Neuronal stem cell (in vitro differentiated cells): Measurements from ENCODE around the gene GRIK5.
"Not testable (repeated sequence)": the region's sequence is repeated elsewhere in the genome, so short reads cannot be mapped to it uniquely, and the experiment has no call there.

Source experiments
- DNase-seq: peaks from one replicate; pipeline ENCODE4 v3.0.0-alpha.2; 2013; ENCODE audit warnings: low spot score
- H2AFZ ChIP-seq: one replicate; pipeline ENCODE4 v1.6.1; 2013; ENCODE audit warnings: mild to moderate bottlenecking, low read length, inconsistent platforms
- H2AK5ac ChIP-seq: 2 replicates; pipeline ENCODE4 v1.6.1; 2013; ENCODE audit warnings: low read depth, mild to moderate bottlenecking, inconsistent platforms, low read length, moderate library complexity, mixed read lengths
- H2BK120ac ChIP-seq: 2 replicates; pipeline ENCODE4 v1.6.1; 2013; ENCODE audit warnings: low read depth, mild to moderate bottlenecking, inconsistent platforms, low read length, moderate library complexity, mixed read lengths
- H2BK12ac ChIP-seq: one replicate; pipeline ENCODE4 v1.6.1; 2013; ENCODE audit warnings: low read length, inconsistent platforms
- H2BK15ac ChIP-seq: 2 replicates; pipeline ENCODE4 v1.6.1; 2013; ENCODE audit warnings: mild to moderate bottlenecking, low read length, inconsistent platforms, mixed read lengths
- H2BK5ac ChIP-seq: one replicate; pipeline ENCODE4 v1.6.1; 2013; ENCODE audit warnings: inconsistent platforms, mild to moderate bottlenecking, low read length, moderate library complexity
- H3K14ac ChIP-seq: one replicate; pipeline ENCODE4 v1.6.1; 2013; ENCODE audit warnings: low read length, inconsistent platforms
- H3K18ac ChIP-seq: 2 replicates; pipeline ENCODE4 v1.6.1; 2013; ENCODE audit warnings: low read length, inconsistent platforms
- H3K23ac ChIP-seq: 2 replicates; pipeline ENCODE4 v1.6.1; 2013; ENCODE audit warnings: low read depth, mild to moderate bottlenecking, mixed read lengths, low read length, inconsistent platforms; ENCODE audit not compliant: poor library complexity
- H3K27ac ChIP-seq: replicated peaks from 3 replicates; pipeline ENCODE4 v1.5.1; 2013; ENCODE audit warnings: low read length, inconsistent platforms
- H3K27me3 ChIP-seq, 3 experiments: 2 replicates each; pipeline ENCODE4 v1.6.1; 2013; ENCODE audit warnings: low read length in 3 of 3, mild to moderate bottlenecking in 2 of 3, inconsistent platforms in 1 of 3, low read depth in 1 of 3, mixed read lengths in 1 of 3, moderate library complexity in 1 of 3; ENCODE audit not compliant: control insufficient read depth in 3 of 3, insufficient read depth in 3 of 3
- H3K36me3 ChIP-seq, 2 donors: replicated peaks in 1 of 2; 2 replicates each; pipeline ENCODE4 v1.6.1; 2013; ENCODE audit warnings: low read length in 2 of 2; ENCODE audit not compliant: control insufficient read depth in 2 of 2, insufficient read depth in 2 of 2
- H3K4ac ChIP-seq: 2 replicates; pipeline ENCODE4 v1.6.1; 2013; ENCODE audit warnings: inconsistent platforms, mild to moderate bottlenecking, low read length, moderate library complexity
- H3K4me1 ChIP-seq, 2 donors: 1 replicate in 1 of 2; 2 replicates in 1 of 2; pipeline ENCODE4 v1.6.1; 2013; ENCODE audit warnings: low read length in 2 of 2, low read depth in 1 of 2; ENCODE audit not compliant: control insufficient read depth in 2 of 2, insufficient read depth in 1 of 2
- H3K4me2 ChIP-seq: one replicate; pipeline ENCODE4 v1.6.1; 2013; ENCODE audit warnings: mild to moderate bottlenecking, low read length, inconsistent platforms; ENCODE audit not compliant: insufficient read depth, poor library complexity, severe bottlenecking
- H3K4me3 ChIP-seq, 2 donors: 2 replicates each; pipeline ENCODE4 v1.5.1; 2013; ENCODE audit warnings: low read length in 2 of 2, mild to moderate bottlenecking in 2 of 2, inconsistent platforms in 1 of 2, moderate library complexity in 1 of 2
- H3K79me1 ChIP-seq: one replicate; pipeline ENCODE4 v1.6.1; 2013; ENCODE audit warnings: low read depth, mild to moderate bottlenecking, inconsistent platforms, low read length, moderate library complexity
- H3K9ac ChIP-seq: one replicate; pipeline ENCODE4 v1.6.1; 2013; ENCODE audit warnings: mild to moderate bottlenecking, low read depth, low read length, inconsistent platforms; ENCODE audit not compliant: poor library complexity
- H3K9me3 ChIP-seq, 2 donors: replicated peaks in 1 of 2; 2 replicates each; pipeline versions ENCODE3 to v1.6.1; 2013; ENCODE audit warnings: low read length in 2 of 2, mild to moderate bottlenecking in 2 of 2, inconsistent platforms in 1 of 2, low read depth in 1 of 2, mixed read lengths in 1 of 2, moderate library complexity in 1 of 2; ENCODE audit not compliant: control insufficient read depth in 2 of 2, insufficient read depth in 1 of 2
- H4K8ac ChIP-seq: one replicate; pipeline ENCODE4 v1.6.1; 2013; ENCODE audit warnings: low read depth, mild to moderate bottlenecking, inconsistent platforms, low read length, moderate library complexity
- H4K91ac ChIP-seq: one replicate; pipeline ENCODE4 v1.6.1; 2013; ENCODE audit warnings: low read length, low read depth, mild to moderate bottlenecking, inconsistent platforms; ENCODE audit not compliant: poor library complexity
- WGBS, 2 donors: extraction: QIAGEN DNeasy Blood & Tissue Kit; methylation state at CpG; one replicate each; pipeline ENCODE4 v1.1.7; 2013; ENCODE audit warnings: missing lambda C conversion rate in 2 of 2, mixed read lengths in 1 of 2; ENCODE audit not compliant: insufficient read length in 2 of 2, insufficient replicate concordance in 1 of 2; ENCODE audit errors: extremely low coverage in 2 of 2; 5-methylcytosine and 5-hydroxymethylcytosine counted together

The GRIK5 gene

DNA sequence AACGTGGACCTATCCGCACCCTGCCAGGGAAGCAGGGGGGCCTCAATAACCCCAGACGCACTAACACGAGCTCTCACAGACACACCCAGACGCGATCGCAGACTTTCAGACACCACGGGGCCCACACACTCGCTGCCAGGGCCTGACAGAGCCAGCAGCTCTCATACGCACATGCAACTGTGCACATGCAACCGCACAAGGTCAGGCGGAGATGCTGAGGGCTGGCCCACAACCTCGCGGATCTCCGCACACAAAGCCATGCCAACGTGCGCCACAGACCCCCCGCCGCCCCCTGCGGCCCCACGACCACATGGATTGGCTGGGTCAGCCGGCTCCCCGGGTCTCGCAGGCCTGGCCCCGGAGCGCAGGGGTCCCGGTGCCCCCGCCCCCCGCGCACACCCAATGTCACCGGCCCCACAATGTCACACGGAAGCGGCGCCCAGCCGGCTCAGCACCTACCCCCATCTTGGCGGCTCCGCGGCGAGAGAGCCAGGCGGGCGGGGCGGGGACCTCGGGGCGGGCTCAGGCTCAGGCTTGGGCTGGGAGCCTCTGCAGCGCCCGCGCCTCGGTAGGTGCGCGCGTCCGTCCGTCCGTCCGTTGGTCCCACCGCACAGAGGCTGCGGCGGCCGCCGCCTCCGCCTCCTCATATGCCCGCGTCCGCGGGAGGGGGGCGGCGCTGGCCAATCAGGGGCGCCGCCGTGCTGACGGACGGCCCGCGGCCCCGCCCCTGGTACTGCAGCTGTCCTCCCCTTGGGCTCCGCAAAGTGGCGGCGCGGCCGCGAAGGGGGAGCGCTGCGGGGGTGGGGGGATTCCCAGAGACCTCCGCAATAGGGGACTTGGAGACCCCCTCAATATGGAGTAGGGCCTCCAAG is 76.2 kb downstream of the GRIK5 start, which contains the start of gene ATP1A3:
Gene ATP1A3, minus strand, starts transcription at position 619 of the 872 bp plus-strand sequence. Its CDS starts 154 bp downstream, at position 465.
- peak within 1 kb of the TSS; percentile 67 for H2BK15ac ChIP-seq
- H3K4me3 ChIP-seq = peak within 1 kb of the TSS; percentile 55 to 81
- H3K4ac ChIP-seq = no peak within 1 kb of the TSS
- peak within 1 kb of the TSS; percentile 98 for H3K23ac ChIP-seq
- no peaks in the 10 kb centered on the region for H3K36me3 ChIP-seq
- H3K9me3 ChIP-seq = no peaks in the 10 kb centered on the region
- H4K8ac ChIP-seq = peak within 1 kb of the TSS; percentile 43
- H3K4me2 ChIP-seq = peak within 1 kb of the TSS; percentile 99
- H2BK5ac ChIP-seq = no peak within 1 kb of the TSS
- H3K4me1 ChIP-seq = peaks cover 18 to 45% of the 10 kb centered on the region in 2 donors
- peak; percentile 65 for DNase-seq
- H3K27me3 ChIP-seq = peaks cover 6 to 44% (median 19%) of the 10 kb centered on the region in 3 experiments
- no peak within 1 kb of the TSS for H3K27ac ChIP-seq
- no peak within 1 kb of the TSS for H4K91ac ChIP-seq
- peak within 1 kb of the TSS; percentile 89 for H2AK5ac ChIP-seq
- no peak within 1 kb of the TSS for H2BK12ac ChIP-seq
- H3K14ac ChIP-seq = peak within 1 kb of the TSS; percentile 94
- H3K9ac ChIP-seq = peak within 1 kb of the TSS; percentile 90
- no peaks in the 10 kb centered on the region for H3K79me1 ChIP-seq
- H2BK120ac ChIP-seq = peak within 1 kb of the TSS; percentile 17
- peak within 1 kb of the TSS; percentile 78 for H3K18ac ChIP-seq
- H2AFZ ChIP-seq = peak within 1 kb of the TSS; percentile 93
- no CpG with 5 or more reads among the region's 84 CpGs for WGBS, 2 donors

DNA sequence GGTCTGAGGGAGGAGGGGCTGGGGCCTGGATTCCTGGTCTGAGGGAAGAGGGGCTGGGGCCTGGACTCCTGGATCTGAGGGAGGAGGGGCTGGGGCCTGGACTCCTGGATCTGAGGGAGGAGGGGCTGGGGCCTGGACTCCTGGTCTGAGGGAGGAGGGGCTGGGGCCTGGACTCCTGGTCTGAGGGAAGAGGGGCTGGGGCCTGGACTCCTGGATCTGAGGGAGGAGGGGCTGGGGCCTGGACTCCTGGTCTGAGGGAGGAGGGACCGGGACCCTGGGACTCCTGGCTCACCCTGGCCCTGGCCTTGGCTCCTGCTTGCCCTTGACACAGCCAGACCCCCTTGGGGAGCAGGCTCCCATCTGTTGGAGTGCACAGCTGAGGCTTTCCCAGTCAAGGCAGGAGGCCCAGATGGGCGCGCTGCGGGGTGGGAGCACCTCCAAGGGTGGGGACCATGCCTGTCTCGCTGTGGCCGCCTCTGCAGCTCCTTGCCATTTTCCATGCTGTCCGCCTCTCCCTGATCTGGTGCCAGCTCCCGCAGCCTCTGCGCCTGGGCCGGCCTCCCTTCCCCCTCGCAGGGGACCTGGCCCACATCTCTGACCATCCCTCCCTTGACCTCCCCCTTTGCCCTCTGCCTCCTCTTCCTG is 78.0 kb downstream of the GRIK5 start:
- not testable (repeated sequence) for H2BK15ac ChIP-seq, H3K36me3 ChIP-seq, H2AK5ac ChIP-seq, H2BK12ac ChIP-seq, H3K9ac ChIP-seq, H3K4ac ChIP-seq, DNase-seq, H3K23ac ChIP-seq, H3K27ac ChIP-seq, H2AFZ ChIP-seq, H3K14ac ChIP-seq, H4K91ac ChIP-seq, H3K9me3 ChIP-seq, H2BK120ac ChIP-seq, H3K79me1 ChIP-seq, H3K4me3 ChIP-seq, H4K8ac ChIP-seq, H3K4me2 ChIP-seq, H2BK5ac ChIP-seq
- Histone ChIP-seq H3K18ac (peak overlapping the region; percentile 57), H3K4me1 (peaks cover 13 to 35% of the 10 kb centered on the region in 2 donors), H3K27me3 (peaks cover 0 to 31% (median 12%) of the 10 kb centered on the region in 3 experiments)
- WGBS, 2 donors = no CpG with 5 or more reads among the region's 11 CpGs

DNA sequence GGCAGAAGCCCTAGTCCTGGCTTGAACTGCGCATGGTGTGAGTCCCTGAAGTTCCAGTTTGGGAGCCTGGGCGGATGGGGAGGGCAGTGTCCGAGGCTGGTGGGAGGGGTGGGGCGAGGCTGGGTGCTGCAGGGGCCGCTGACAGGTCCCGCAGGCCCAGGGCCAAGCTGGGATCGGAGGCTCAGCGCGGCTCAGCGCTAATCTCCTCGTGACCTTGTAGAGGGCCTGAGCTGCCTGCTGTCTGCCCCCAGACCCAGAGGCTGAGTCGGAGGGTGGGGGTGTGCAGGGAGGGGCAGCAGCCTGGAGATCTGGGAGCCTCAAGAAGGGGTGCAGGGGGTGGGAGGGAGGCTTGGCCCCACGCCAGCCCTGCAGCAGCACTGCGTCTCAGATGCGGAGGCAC is 79.0 kb downstream of the GRIK5 start:
- H3K9me3 ChIP-seq = no peaks in the 10 kb centered on the region
- no peak overlapping the region for H3K4ac ChIP-seq
- WGBS, 2 donors = no CpG with 5 or more reads among the region's 15 CpGs
- H2AK5ac ChIP-seq = no peak overlapping the region
- no peak overlapping the region for H2BK15ac ChIP-seq
- H3K4me1 ChIP-seq = peaks cover 10 to 28% of the 10 kb centered on the region in 2 donors
- peaks cover 4 to 7% of the 10 kb centered on the region in 2 donors for H3K36me3 ChIP-seq
- no peaks in the 10 kb centered on the region for H3K79me1 ChIP-seq
- H3K9ac ChIP-seq = no peak overlapping the region
- peaks cover 0 to 21% (median 7%) of the 10 kb centered on the region in 3 experiments for H3K27me3 ChIP-seq
- no peak overlapping the region for H4K8ac ChIP-seq
- H2BK120ac ChIP-seq = no peak overlapping the region
- H3K23ac ChIP-seq = no peak overlapping the region
- H2AFZ ChIP-seq = no peak overlapping the region
- H3K18ac ChIP-seq = no peak overlapping the region
- H3K4me3 ChIP-seq = no peak overlapping the region
- H3K14ac ChIP-seq = no peak overlapping the region
- no peak for DNase-seq
- H3K27ac ChIP-seq = no peak overlapping the region
- H4K91ac ChIP-seq = no peak overlapping the region
- no peak overlapping the region for H2BK5ac ChIP-seq
- no peak overlapping the region for H3K4me2 ChIP-seq
- H2BK12ac ChIP-seq = no peak overlapping the region

DNA sequence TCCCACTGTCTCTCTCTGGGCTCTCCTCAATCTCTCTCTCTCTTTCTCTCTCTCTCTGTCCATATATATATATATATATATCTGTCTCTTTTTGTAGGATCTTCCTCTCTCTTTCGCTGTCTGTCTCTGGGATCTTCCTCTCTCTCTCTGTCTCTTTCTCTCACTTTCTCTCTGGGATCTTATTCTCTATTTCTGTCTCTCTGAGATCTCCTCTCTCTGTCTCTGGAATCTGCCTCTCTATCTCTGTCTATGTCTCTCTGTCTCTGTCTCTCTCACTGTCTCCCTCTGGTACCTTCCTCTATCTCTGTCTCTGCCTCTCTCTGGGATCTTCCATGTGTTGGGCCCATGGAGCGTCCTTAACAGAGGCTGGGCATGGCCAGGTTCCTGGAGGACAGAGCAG is 79.4 kb downstream of the GRIK5 start:
- H2BK15ac ChIP-seq = no peak overlapping the region
- no peak overlapping the region for H4K8ac ChIP-seq
- H4K91ac ChIP-seq = no peak overlapping the region
- WGBS, 2 donors = no CpG with 5 or more reads among the region's 2 CpGs
- H2BK120ac ChIP-seq = no peak overlapping the region
- H3K27me3 ChIP-seq = peaks cover 0 to 17% (median 7%) of the 10 kb centered on the region in 3 experiments
- no peak overlapping the region for H3K14ac ChIP-seq
- H3K18ac ChIP-seq = no peak overlapping the region
- H3K4me3 ChIP-seq = no peak overlapping the region
- no peaks in the 10 kb centered on the region for H3K79me1 ChIP-seq
- H3K36me3 ChIP-seq = peaks cover 4 to 7% of the 10 kb centered on the region in 2 donors
- H3K4ac ChIP-seq = no peak overlapping the region
- no peak overlapping the region for H2AK5ac ChIP-seq
- no peak overlapping the region for H2AFZ ChIP-seq
- DNase-seq = no peak
- no peak overlapping the region for H3K9ac ChIP-seq
- no peak overlapping the region for H3K27ac ChIP-seq
- H3K9me3 ChIP-seq = no peaks in the 10 kb centered on the region
- H3K23ac ChIP-seq = no peak overlapping the region
- no peak overlapping the region for H3K4me2 ChIP-seq
- H3K4me1 ChIP-seq = peaks cover 7 to 25% of the 10 kb centered on the region in 2 donors
- H2BK12ac ChIP-seq = no peak overlapping the region
- no peak overlapping the region for H2BK5ac ChIP-seq
